ENCODE results near the gene NLRP5. TPM values are rescaled to one million over a fixed set of nuclear protein-coding genes. Genes with fewer than 3 reads are reported as not detected.

The NLRP5 gene
- total and polyA plus RNA-seq, 2 of the 4 experiments (the other 2 are of a cell fraction) = not detected

DNA sequence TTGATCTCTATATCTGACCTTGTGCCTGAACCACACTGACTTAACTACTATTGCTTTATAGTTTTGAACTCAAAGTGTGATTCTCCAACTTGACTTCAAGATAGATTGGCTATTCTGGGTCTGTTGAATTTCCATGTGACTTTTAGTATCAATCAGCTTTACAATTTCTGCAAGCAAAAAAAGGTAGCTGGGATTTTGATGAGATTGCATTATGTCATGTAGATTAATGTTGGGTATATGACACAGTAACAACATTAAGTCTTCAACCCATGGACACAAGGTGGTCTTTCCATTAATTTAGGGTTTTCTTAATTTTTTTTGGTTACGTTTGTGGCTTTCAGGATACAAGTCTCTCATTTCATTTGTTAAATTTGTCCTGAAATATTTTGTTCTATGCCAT, 28.2 kb downstream of the NLRP5 start:
- intact Hi-C loops (cut with micrococcal nuclease) = no loop called here
- no peak overlapping the region for H3K56ac ChIP-seq (ENCODE audit: extremely low read depth, insufficient read depth, low read length)

More for the DNA sequence above, 28.2 kb downstream of the NLRP5 start:
- H2AK9ac ChIP-seq (replicated peaks; ENCODE audit: low read depth, low read length, poor library complexity) = no peak overlapping the region
- no peak overlapping the region for H3K4me2 ChIP-seq (ENCODE audit: low read depth, low read length)
- CTCF ChIA-PET = interaction anchor here (0.7 kb wide), 1 partner anchor 40 kb away, joined by 3 read pairs; no protein-coding TSS in a partner anchor
- no peak overlapping the region for H3K18ac ChIP-seq (ENCODE audit: low read depth, low read length)
- H3K4me3 ChIP-seq (ENCODE audit: insufficient read depth, low read depth, low read length) = no peak overlapping the region
- no peak overlapping the region for H3K14ac ChIP-seq (replicated peaks; ENCODE audit: low read depth, low read length)
- H3K36me3 ChIP-seq (ENCODE audit: control insufficient read depth, insufficient read depth, low read length) = no peaks in the 10 kb centered on the region
- H4K20me1 ChIP-seq (ENCODE audit: insufficient read depth, low read length) = no peaks in the 10 kb centered on the region
- H2BK120ac ChIP-seq (ENCODE audit: low read depth, low read length) = no peak overlapping the region
- in situ Hi-C loops (cut with MboI; ENCODE audit: low sequenced_read_pairs) (no loop called here), dilution Hi-C loops (cut with HindIII; ENCODE audit: low sequenced_read_pairs, unreplicated experiment) (no loop called here)
- no peak for TF ChIP-seq MXI1 (IDR thresholded peaks at IDR 0.05; ENCODE audit: borderline replicate concordance, low read depth, low read length)
- no peak for TF ChIP-seq NFE2L2 (IDR thresholded peaks at IDR 0.05; ENCODE audit: low read depth, low read length)
- TF ChIP-seq BHLHE40 (IDR thresholded peaks at IDR 0.05; ENCODE audit: low read depth, low read length) = no peak
- TF ChIP-seq RAD21 (IDR thresholded peaks at IDR 0.05; ENCODE audit: low read length) = no peak
- TF ChIP-seq RCOR1 (IDR thresholded peaks at IDR 0.05; ENCODE audit: insufficient replicate concordance, low read length) = no peak
- TF ChIP-seq CEBPB (IDR thresholded peaks at IDR 0.05; ENCODE audit: low read depth, low read length) = no peak
- TF ChIP-seq, protein P1, sequence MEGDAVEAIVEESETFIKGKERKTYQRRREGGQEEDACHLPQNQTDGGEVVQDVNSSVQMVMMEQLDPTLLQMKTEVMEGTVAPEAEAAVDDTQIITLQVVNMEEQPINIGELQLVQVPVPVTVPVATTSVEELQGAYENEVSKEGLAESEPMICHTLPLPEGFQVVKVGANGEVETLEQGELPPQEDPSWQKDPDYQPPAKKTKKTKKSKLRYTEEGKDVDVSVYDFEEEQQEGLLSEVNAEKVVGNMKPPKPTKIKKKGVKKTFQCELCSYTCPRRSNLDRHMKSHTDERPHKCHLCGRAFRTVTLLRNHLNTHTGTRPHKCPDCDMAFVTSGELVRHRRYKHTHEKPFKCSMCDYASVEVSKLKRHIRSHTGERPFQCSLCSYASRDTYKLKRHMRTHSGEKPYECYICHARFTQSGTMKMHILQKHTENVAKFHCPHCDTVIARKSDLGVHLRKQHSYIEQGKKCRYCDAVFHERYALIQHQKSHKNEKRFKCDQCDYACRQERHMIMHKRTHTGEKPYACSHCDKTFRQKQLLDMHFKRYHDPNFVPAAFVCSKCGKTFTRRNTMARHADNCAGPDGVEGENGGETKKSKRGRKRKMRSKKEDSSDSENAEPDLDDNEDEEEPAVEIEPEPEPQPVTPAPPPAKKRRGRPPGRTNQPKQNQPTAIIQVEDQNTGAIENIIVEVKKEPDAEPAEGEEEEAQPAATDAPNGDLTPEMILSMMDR (conservative IDR thresholded peaks at IDR 0.05; ENCODE audit: low read depth, low read length) = no peak
- no peak for TF ChIP-seq CHD1 (IDR thresholded peaks at IDR 0.05; ENCODE audit: low read depth, low read length)
- TF ChIP-seq, protein P2, sequence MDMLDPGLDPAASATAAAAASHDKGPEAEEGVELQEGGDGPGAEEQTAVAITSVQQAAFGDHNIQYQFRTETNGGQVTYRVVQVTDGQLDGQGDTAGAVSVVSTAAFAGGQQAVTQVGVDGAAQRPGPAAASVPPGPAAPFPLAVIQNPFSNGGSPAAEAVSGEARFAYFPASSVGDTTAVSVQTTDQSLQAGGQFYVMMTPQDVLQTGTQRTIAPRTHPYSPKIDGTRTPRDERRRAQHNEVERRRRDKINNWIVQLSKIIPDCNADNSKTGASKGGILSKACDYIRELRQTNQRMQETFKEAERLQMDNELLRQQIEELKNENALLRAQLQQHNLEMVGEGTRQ (IDR thresholded peaks at IDR 0.05; ENCODE audit: low read depth, low read length) = no peak
- no peak for TF ChIP-seq POLR2A (IDR thresholded peaks at IDR 0.05; ENCODE audit: low read depth, low read length)
- no peak for TF ChIP-seq FOS (IDR thresholded peaks at IDR 0.05; ENCODE audit: low read depth, low read length)
- TF ChIP-seq RFX5 (IDR thresholded peaks at IDR 0.05; ENCODE audit: low read depth, low read length) = no peak
- no peak overlapping the region for H2BK15ac ChIP-seq (ENCODE audit: low read depth, low read length)
- no peak for ATAC-seq (ENCODE audit: low read depth)
- no peak overlapping the region for H2BK20ac ChIP-seq (ENCODE audit: low read depth, low read length)
- H2BK5ac ChIP-seq (ENCODE audit: low read depth, low read length, poor library complexity, severe bottlenecking) = no peak overlapping the region
- no peak overlapping the region for H4K8ac ChIP-seq (ENCODE audit: low read depth in 2 of 2, low read length in 2 of 2)
- BruUV-seq (replicated peaks) = no TSS peak
- no peak overlapping the region for H2AK5ac ChIP-seq (ENCODE audit: low read depth, low read length)
- no peaks in the 10 kb centered on the region for H3K9me1 ChIP-seq (ENCODE audit: insufficient read depth, low read length)
- H2AFZ ChIP-seq (replicated peaks; ENCODE audit: low read length, poor library complexity) = no peak overlapping the region
- DNase-seq = no peak
- POLR2A ChIA-PET (ENCODE audit: unreplicated experiment) = no interaction called here
- no peak overlapping the region for H3K27ac ChIP-seq (ENCODE audit: insufficient read depth, low read length)
- no peak overlapping the region for H4K5ac ChIP-seq (ENCODE audit: low read depth, low read length)
- peaks cover 18% of the 10 kb centered on the region for H3K9me3 ChIP-seq (ENCODE audit: control insufficient read depth, insufficient read depth, low read length)
- WGBS, 2 experiments (ENCODE audit: extremely low coverage in 2 of 2, insufficient read length in 1 of 2) = no CpG with 5 or more reads among the region's 1 CpG
- no peaks in the 10 kb centered on the region for H3K79me1 ChIP-seq (ENCODE audit: low read depth in 1 of 2, low read length in 2 of 2)
- no peaks in the 10 kb centered on the region for H3K4me1 ChIP-seq (ENCODE audit: control insufficient read depth, insufficient read depth, low read length)
- H3K9ac ChIP-seq (ENCODE audit: low read depth, low read length) = no peak overlapping the region
- H3K23ac ChIP-seq (ENCODE audit: low read depth, low read length) = no peak overlapping the region
- no peaks in the 10 kb centered on the region for H3K27me3 ChIP-seq (ENCODE audit: control insufficient read depth, insufficient read depth, low read length)
- H4K91ac ChIP-seq (ENCODE audit: insufficient read depth, low read depth, low read length) = no peak overlapping the region
- H3K4ac ChIP-seq (ENCODE audit: low read depth, low read length) = no peak overlapping the region
